Stimulated activated CD8-positive, alpha-beta memory T cell treated with anti-CD3 and anti-CD28 coated beads, Interleukin-4, amount 100 ng/mL, for 1 hour (primary cell): Measurements from ENCODE around the gene TNFSF15.

ENCODE experiments used
- DNase-seq, 2 donors: peaks; one replicate each; pipeline ENCODE4 v3.0.0-alpha.2; 2020; ENCODE audit warnings: low read depth in 2 of 2, low spot score in 1 of 2

The TNFSF15 gene

GRCh38 chr9:114825126-114825795 is 19.4 kb upstream of the TNFSF15 start:
- no peak for DNase-seq

GRCh38 chr9:114824110-114824509 is 18.3 kb upstream of the TNFSF15 start:
- DNase-seq = no peak

GRCh38 chr9:114823441-114823840 is 17.6 kb upstream of the TNFSF15 start:
- no peak for DNase-seq

DNA sequence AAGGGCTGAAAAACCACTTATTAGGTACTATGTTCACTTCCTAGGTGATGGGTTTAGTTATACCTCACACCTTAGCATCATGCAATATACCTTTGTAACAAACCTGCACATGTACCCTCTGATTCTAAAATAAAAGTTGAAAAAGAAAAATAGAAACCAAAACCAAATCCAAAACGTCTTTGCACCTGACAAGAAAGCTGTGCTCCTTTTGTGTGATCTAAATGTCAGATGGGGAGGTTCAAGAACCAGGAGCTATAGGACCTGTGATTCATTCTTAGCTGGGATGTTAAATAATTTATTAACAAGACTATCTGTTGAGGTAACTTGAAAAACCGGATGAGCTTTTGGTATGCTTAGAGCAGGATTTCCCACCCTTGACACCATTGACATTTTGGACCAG is 16.9 kb upstream of the TNFSF15 start:
- DNase-seq = no peak

DNA sequence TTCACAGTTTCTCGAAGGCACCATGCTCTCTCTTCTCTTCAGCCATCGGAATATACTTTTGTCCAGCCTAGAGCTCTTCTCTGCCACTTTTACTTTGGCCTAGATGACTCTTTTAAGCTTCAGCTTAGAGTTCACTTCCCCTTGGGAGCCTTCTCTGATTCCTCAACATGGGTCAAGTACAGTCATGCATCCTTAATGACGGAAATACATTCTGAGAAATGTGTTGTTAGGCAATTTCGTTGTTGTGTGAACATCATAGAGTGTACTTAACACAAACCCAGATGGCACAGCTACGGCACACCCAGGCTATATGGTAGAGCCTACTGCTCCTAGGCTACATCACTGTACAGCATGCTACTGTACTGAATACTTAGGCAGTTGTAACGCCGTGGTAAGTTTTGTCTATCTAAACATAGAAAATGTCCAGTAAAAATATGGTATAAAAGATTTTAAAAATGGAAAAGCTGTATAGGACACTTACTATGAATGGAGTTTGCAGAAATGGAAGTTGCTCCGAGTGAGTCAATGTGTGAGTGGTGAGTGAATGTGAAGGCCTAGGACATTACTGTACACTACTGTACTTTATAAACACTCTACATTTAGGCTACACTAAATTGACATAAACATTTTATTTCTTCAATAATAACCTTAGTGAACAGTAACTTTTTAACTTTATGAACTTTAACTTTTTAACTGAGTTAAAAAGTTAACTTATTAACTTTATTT is 15.1 kb upstream of the TNFSF15 start:
- no peak for DNase-seq

GRCh38 chr9:114818178-114818577 is 12.3 kb upstream of the TNFSF15 start:
- no peak for DNase-seq

DNA sequence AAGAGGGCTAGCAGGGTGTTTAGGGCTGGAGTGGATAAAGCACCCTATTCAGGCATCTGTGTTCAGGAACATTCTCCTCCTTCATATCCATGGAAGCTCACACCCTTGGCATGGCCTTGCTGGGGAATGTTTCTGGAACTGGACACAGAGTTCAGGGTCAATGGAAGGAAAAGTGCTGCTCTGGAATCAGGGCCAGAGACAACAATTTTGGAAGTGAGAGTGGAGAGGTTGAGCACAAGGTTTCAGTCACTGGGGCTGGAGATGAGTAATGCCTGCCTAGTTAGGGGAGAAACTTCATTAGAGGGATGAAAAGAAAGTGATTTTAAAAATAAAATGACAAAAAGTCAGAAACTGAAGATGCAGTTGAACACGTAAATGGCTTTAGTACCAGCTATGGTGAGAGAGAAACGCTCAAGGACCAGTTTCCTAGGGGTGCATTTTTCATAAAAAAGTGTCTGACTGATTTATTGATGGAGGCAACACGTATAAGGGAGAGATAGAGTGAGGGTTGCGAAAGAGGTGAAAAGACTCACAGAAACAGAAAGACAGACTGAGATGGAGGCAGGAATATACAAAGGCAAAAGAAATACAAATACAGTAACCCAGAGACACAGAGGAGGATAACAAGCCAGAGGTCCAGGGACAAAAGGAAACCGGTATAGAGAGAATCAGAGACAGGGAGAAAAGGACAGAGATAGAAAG is 8.0 kb upstream of the TNFSF15 start:
- no peak for DNase-seq

DNA sequence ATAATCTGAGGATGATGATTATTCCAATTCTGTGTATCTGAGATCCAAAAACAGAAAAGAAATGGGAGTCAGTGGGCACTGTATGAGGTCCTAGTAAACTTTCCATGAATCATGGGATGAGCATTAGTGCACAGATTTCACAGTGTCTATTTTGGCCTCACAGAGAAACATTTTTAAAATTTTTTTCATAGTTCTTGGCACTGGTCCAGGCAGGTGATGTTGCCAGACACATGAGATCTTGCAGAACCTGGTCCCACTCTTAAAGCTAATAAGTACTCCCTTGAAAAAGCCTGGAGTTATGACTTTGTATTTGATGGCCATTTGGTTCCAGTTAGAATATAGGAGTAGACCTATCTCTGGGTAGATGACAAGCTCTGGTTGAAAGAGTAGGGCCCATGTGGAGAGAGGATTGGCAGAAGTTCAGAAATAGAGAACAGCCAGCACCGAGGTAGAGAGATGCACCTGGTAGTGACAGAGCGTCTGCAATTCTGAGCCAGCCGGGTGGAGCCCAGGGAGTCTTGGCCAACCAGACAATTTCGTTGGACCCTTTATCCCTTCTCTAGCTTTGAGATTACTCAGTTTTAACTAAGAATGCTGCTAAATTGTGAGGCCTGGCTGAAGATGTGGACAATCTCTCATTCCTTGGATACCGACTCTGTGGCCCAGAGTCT is 6.3 kb upstream of the TNFSF15 start:
- DNase-seq = no peak

DNA sequence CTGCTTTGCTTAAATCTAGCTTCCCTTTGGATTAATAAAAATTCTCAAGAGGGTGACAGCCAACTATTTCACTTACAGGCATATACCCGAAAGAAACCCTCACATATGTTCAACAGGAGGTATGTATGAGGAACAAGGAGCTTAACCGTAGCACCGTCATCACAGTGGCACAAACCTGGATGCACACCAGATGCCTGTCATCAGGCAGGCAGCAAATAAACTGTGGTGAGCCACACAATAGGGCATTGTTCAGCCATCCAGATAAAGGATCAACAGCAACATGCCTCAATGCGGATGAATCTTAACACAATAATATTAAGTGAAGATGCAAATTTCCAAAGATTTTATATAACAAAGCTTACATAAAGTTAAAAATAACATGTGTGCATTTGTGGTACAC is 5.5 kb upstream of the TNFSF15 start:
- DNase-seq = no peak

GRCh38 chr9:114810614-114811013 is 4.8 kb upstream of the TNFSF15 start:
- no peak for DNase-seq

GRCh38 chr9:114806526-114806900 is 674 bp upstream of the TNFSF15 start:
- no peak for DNase-seq

- DNase-seq = no peak
These were observed 1.3 kb downstream of the TNFSF15 start for GRCh38 chr9:114804505-114804904.

DNA sequence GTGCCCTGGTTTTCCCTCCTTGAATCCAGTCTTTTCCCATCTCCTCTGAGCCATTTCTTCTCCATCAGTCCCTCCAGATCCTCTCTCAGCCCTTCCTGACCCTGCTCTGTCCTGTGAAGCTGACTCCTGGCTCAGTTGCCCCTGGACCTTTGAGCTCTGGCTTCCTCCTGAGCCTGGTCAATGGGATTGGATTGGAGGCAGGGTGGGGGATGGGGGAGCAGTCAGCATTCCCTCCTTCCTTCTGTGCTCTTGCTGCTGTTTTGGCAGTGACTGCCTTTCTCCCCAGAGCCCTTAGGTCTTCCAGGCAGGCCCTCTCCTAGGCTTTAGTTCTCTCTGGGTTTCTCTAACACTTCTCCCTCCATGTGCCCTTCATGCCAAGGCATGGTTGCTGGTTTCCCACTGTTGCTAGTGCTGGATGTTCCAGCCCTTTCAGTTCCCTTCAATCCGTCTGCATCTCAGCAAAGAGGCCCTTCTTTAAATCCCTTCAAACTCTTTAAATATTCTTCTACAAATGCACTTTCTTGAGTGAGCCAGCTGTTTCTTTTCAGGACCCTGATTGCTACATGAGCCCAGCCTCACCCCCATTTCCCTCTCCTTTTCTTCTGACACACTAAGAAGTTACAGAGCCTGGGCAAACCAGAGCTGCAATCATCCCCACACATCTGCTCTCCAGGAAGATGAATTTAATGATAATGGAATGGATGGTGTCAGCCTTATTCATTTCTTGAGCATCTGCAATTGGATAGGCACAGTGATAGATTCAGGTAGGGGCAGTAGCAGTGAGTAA is 2.2 kb downstream of the TNFSF15 start:
- no peak for DNase-seq

DNA sequence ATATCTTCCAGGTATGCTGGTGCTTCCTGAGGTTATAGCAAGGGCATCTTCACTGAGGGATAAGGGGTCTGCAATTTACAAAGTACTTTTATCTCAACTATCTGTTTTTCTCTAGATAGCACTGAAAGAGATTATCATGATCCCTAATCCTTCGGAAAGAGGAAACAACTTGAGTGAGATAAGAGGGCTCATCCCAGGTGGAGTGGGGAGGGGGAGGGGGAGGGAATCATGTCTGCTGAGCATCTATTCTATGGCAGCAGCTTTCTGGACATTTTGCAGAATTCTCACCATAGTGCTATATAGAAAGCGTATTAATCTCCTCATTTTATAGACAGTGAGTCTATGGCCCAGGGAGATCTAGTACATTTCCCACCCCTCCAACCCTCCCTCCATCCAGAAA is 5.9 kb downstream of the TNFSF15 start:
- no peak for DNase-seq

GRCh38 chr9:114799441-114799840 is 6.4 kb downstream of the TNFSF15 start:
- no peak for DNase-seq

- no peak for DNase-seq
These were observed 6.9 kb downstream of the TNFSF15 start for GRCh38 chr9:114798780-114799427.

DNA sequence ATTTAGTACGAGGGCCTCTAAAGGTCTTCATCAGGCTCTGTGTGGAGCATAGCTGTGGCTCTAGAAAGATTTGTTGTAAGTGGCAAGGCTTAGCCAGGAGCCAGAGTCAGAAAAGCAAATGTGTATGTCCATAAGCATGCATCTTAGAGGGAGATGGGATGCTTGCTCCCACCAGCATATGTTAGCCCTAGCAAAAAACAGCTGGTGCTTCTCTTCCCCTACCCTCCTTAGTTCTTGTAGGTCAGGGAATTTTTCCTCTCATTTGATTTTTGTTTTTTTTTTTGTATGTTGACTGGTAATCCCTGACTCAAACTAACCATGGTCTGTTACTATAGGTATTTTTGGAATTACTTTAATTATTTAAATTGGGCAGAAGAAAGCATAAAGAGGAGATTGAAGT is 7.7 kb downstream of the TNFSF15 start:
- DNase-seq = no peak

DNA sequence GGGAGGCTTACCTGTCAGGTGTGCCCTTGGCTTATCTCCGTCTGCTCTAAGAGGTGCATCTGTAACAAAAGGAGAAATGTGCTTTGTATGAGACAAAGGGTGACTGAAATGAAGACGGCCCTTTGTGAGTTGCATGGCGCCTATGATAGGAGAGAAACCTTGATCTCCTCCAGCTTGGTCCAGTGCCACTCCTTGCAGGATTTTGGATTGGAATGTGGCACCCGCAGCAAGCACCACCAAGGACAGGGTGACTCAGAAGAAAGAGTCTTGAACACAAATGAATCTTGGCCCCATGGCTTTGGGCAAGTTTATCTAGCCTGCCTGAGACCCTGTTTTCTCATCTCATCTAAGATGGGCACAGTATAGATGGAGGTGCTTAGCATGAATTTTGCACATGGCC is 13.4 kb downstream of the TNFSF15 start:
- no peak for DNase-seq

DNA sequence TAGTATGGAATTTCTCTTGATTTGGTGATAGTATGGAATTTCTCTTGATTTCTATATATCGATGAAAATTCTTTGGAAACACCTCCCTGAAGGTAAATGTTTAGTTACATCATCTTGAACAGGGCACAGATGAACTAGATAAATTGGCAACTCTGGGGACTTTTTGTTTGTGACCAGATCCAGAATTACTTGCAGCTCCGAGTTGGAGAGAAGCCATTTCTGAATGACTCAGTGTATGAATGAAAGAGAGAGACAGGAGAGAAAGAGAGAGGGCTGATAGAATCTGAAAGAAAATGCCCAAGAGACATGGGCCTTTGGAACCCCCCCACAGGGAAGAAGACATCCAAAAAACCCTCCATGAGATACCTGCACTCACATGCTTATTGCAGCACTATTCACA is 14.1 kb downstream of the TNFSF15 start:
- no peak for DNase-seq

DNA sequence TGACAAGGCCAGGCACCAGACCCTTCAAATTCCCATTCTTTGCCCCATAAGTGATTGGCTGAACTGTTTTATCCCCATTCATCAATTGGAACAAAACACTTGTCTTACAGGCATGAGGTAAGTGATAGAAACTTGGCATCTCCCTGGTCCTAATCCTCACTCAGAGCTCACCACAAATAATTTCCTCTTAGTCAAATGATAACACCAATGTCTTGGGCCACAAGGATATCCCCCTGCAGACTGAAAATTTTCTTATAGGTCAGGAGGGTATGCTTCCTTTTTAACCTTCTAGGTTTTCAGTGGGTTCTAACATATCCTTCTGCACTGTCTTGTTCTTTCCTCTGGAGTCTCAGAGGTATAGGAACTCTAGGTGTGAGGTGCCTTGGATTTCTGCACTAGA is 14.5 kb downstream of the TNFSF15 start:
- DNase-seq = no peak

GRCh38 chr9:114790521-114790920 is 15.3 kb downstream of the TNFSF15 start:
- no peak for DNase-seq
